ENCODE measurements around the gene ACP3. TPM values are rescaled to one million over a fixed set of nuclear protein-coding genes. Genes with fewer than 3 reads are reported as not detected.
"Not testable (repeated sequence)": the region's sequence is repeated elsewhere in the genome, so short reads cannot be mapped to it uniquely, and the experiment has no call there.

The ACP3 gene
- total RNA-seq, 1 experiment from 2014 or later: 0.71 TPM

DNA sequence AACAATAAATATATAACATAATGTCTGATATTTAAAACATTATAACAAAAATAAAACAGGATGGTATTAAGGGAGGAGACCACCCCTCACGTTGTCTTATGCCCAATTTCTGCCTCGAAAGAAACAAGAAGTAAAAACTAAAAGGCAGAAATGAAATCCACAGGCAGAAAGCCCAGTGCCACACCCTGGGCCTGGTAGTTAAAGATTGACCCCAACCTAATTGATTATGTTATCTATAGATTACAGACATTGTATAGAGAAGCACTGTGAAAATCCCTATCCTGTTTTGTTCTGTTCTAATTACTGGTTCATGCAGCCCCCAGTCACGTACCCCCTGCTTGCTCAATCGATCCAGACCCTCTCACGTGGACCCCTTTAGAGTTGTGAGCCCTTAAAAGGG lies 22.3 kb upstream of the ACP3 start:
- Histone ChIP-seq H3K79me2 (ENCODE audit: low read length) (no peaks in the 10 kb centered on the region), H3K36me3 (ENCODE audit: insufficient read depth, low read length) (no peaks in the 10 kb centered on the region), H3K4me1 (ENCODE audit: low read length) (no peaks in the 10 kb centered on the region), H3K4me3 (ENCODE audit: low read length) (no peak overlapping the region), H3K27ac (ENCODE audit: low read length) (no peak overlapping the region), H3K9me3 (ENCODE audit: low read length) (no peaks in the 10 kb centered on the region), H3K9ac (ENCODE audit: low read length) (no peak overlapping the region), H3K27me3 (ENCODE audit: low read length) (no peaks in the 10 kb centered on the region), H3K9me2 (replicated peaks; ENCODE audit: insufficient read depth, low read length) (no peaks in the 10 kb centered on the region), H3K4me2 (ENCODE audit: low read depth, low read length, poor library complexity, severe bottlenecking) (no peak overlapping the region), H4K20me1 (ENCODE audit: insufficient read depth, low read depth, low read length) (no peaks in the 10 kb centered on the region), H2AFZ (ENCODE audit: low read length) (no peak overlapping the region)
- DNase-seq: no peak

GRCh38 chr3:132303336-132304201 lies 13.6 kb upstream of the ACP3 start:
- not testable (repeated sequence) for H3K9ac ChIP-seq (ENCODE audit: low read length); H3K79me2 ChIP-seq (ENCODE audit: low read length); H2AFZ ChIP-seq (ENCODE audit: low read length); H3K36me3 ChIP-seq (ENCODE audit: insufficient read depth, low read length); H3K4me3 ChIP-seq (ENCODE audit: low read length); H3K27ac ChIP-seq (ENCODE audit: low read length); H4K20me1 ChIP-seq (ENCODE audit: insufficient read depth, low read depth, low read length); DNase-seq; H3K9me2 ChIP-seq (replicated peaks; ENCODE audit: insufficient read depth, low read length); H3K4me1 ChIP-seq (ENCODE audit: low read length); H3K27me3 ChIP-seq (ENCODE audit: low read length); H3K9me3 ChIP-seq (ENCODE audit: low read length); H3K4me2 ChIP-seq (ENCODE audit: low read depth, low read length, poor library complexity, severe bottlenecking)

- H3K36me3 ChIP-seq (ENCODE audit: insufficient read depth, low read length); H3K4me2 ChIP-seq (ENCODE audit: low read depth, low read length, poor library complexity, severe bottlenecking); H2AFZ ChIP-seq (ENCODE audit: low read length); H3K27me3 ChIP-seq (ENCODE audit: low read length); H3K9ac ChIP-seq (ENCODE audit: low read length); H3K9me2 ChIP-seq (replicated peaks; ENCODE audit: insufficient read depth, low read length); H4K20me1 ChIP-seq (ENCODE audit: insufficient read depth, low read depth, low read length); H3K4me1 ChIP-seq (ENCODE audit: low read length); H3K27ac ChIP-seq (ENCODE audit: low read length); DNase-seq; H3K9me3 ChIP-seq (ENCODE audit: low read length); H3K4me3 ChIP-seq (ENCODE audit: low read length); H3K79me2 ChIP-seq (ENCODE audit: low read length): not testable (repeated sequence)
Measured at GRCh38 chr3:132304351-132304750, 12.9 kb upstream of the ACP3 start.

- H3K36me3 ChIP-seq (ENCODE audit: insufficient read depth, low read length); H3K4me3 ChIP-seq (ENCODE audit: low read length); H3K4me1 ChIP-seq (ENCODE audit: low read length); H4K20me1 ChIP-seq (ENCODE audit: insufficient read depth, low read depth, low read length); H3K27me3 ChIP-seq (ENCODE audit: low read length); H3K9me2 ChIP-seq (replicated peaks; ENCODE audit: insufficient read depth, low read length); H3K4me2 ChIP-seq (ENCODE audit: low read depth, low read length, poor library complexity, severe bottlenecking); H3K9ac ChIP-seq (ENCODE audit: low read length); DNase-seq; H3K9me3 ChIP-seq (ENCODE audit: low read length); H3K27ac ChIP-seq (ENCODE audit: low read length); H2AFZ ChIP-seq (ENCODE audit: low read length); H3K79me2 ChIP-seq (ENCODE audit: low read length): not testable (repeated sequence)
Measured at GRCh38 chr3:132310057-132310456, 7.2 kb upstream of the ACP3 start.

- Histone ChIP-seq H3K9ac (ENCODE audit: low read length) (no peak overlapping the region), H4K20me1 (ENCODE audit: insufficient read depth, low read depth, low read length) (no peaks in the 10 kb centered on the region), H3K9me2 (replicated peaks; ENCODE audit: insufficient read depth, low read length) (no peaks in the 10 kb centered on the region), H2AFZ (ENCODE audit: low read length) (no peak overlapping the region), H3K4me2 (ENCODE audit: low read depth, low read length, poor library complexity, severe bottlenecking) (no peak overlapping the region), H3K4me3 (ENCODE audit: low read length) (no peak overlapping the region), H3K27ac (ENCODE audit: low read length) (no peak overlapping the region), H3K27me3 (ENCODE audit: low read length) (no peaks in the 10 kb centered on the region), H3K4me1 (ENCODE audit: low read length) (peaks cover 5% of the 10 kb centered on the region), H3K9me3 (ENCODE audit: low read length) (no peaks in the 10 kb centered on the region), H3K79me2 (ENCODE audit: low read length) (no peaks in the 10 kb centered on the region), H3K36me3 (ENCODE audit: insufficient read depth, low read length) (no peaks in the 10 kb centered on the region)
- DNase-seq: no peak
Measured at GRCh38 chr3:132311316-132311715, 5.9 kb upstream of the ACP3 start.

DNA sequence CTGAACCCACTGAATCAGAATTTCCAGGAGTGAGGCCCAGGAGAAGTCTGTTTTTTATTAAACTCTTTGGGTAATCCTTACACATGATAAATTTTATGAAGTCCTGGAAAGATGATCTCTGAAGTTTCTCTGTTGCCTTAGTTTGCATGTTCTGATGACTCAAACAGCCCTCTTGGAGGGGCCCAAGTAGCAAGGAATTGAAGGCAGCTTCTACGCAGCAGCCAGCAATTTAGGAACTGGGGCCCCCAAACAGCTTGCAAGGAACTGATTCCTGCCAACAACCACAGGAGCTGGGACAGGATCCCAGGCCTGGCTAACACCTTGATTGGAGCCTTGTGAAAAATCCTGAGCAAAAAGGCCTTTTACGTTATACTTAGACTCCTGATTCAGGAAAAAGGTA lies 5.4 kb upstream of the ACP3 start:
- H3K27me3 ChIP-seq (ENCODE audit: low read length): no peaks in the 10 kb centered on the region
- no peaks in the 10 kb centered on the region for H3K79me2 ChIP-seq (ENCODE audit: low read length)
- no peak overlapping the region for H3K9ac ChIP-seq (ENCODE audit: low read length)
- no peaks in the 10 kb centered on the region for H4K20me1 ChIP-seq (ENCODE audit: insufficient read depth, low read depth, low read length)
- H3K4me1 ChIP-seq (ENCODE audit: low read length): peaks cover 5% of the 10 kb centered on the region
- no peak for DNase-seq
- no peaks in the 10 kb centered on the region for H3K36me3 ChIP-seq (ENCODE audit: insufficient read depth, low read length)
- H3K9me2 ChIP-seq (replicated peaks; ENCODE audit: insufficient read depth, low read length): no peaks in the 10 kb centered on the region
- no peak overlapping the region for H3K4me3 ChIP-seq (ENCODE audit: low read length)
- no peaks in the 10 kb centered on the region for H3K9me3 ChIP-seq (ENCODE audit: low read length)
- H2AFZ ChIP-seq (ENCODE audit: low read length): no peak overlapping the region
- no peak overlapping the region for H3K4me2 ChIP-seq (ENCODE audit: low read depth, low read length, poor library complexity, severe bottlenecking)
- H3K27ac ChIP-seq (ENCODE audit: low read length): no peak overlapping the region

GRCh38 chr3:132315851-132316250 lies 1.4 kb upstream of the ACP3 start:
- Histone ChIP-seq H3K9me3 (ENCODE audit: low read length) (no peaks in the 10 kb centered on the region), H3K9me2 (replicated peaks; ENCODE audit: insufficient read depth, low read length) (no peaks in the 10 kb centered on the region), H3K36me3 (ENCODE audit: insufficient read depth, low read length) (no peaks in the 10 kb centered on the region), H2AFZ (ENCODE audit: low read length) (no peak overlapping the region), H3K4me3 (ENCODE audit: low read length) (no peak overlapping the region), H4K20me1 (ENCODE audit: insufficient read depth, low read depth, low read length) (no peaks in the 10 kb centered on the region), H3K4me2 (ENCODE audit: low read depth, low read length, poor library complexity, severe bottlenecking) (no peak overlapping the region), H3K79me2 (ENCODE audit: low read length) (no peaks in the 10 kb centered on the region), H3K27ac (ENCODE audit: low read length) (no peak overlapping the region), H3K27me3 (ENCODE audit: low read length) (no peaks in the 10 kb centered on the region), H3K9ac (ENCODE audit: low read length) (no peak overlapping the region), H3K4me1 (ENCODE audit: low read length) (peaks cover 16% of the 10 kb centered on the region)
- no peak for DNase-seq

DNA sequence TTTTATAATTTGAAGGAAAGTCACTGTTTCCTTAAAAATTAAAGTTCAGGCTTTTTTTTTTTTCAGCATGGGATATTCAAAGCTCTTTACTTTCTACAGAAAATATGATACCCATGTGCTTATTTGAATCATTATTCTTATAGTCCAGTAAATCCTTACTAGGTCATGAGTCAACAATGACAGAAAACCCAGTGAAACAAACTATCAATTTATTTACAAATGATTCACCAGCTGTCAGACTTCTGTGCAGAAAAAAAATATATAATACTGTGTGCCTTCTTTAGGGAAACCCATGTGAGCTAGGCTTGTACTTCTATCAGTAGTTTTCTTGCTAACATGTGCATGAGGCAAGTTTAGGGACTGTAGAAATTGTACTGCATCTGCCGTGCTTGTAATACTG lies 1.2 kb downstream of the ACP3 start:
- Histone ChIP-seq H3K27me3 (ENCODE audit: low read length) (no peaks in the 10 kb centered on the region), H3K79me2 (ENCODE audit: low read length) (no peaks in the 10 kb centered on the region), H2AFZ (ENCODE audit: low read length) (no peak overlapping the region), H3K9me3 (ENCODE audit: low read length) (no peaks in the 10 kb centered on the region), H3K4me3 (ENCODE audit: low read length) (no peak overlapping the region), H3K36me3 (ENCODE audit: insufficient read depth, low read length) (no peaks in the 10 kb centered on the region), H3K27ac (ENCODE audit: low read length) (no peak overlapping the region), H3K4me1 (ENCODE audit: low read length) (peaks cover 16% of the 10 kb centered on the region), H3K9ac (ENCODE audit: low read length) (no peak overlapping the region), H4K20me1 (ENCODE audit: insufficient read depth, low read depth, low read length) (no peaks in the 10 kb centered on the region), H3K4me2 (ENCODE audit: low read depth, low read length, poor library complexity, severe bottlenecking) (no peak overlapping the region), H3K9me2 (replicated peaks; ENCODE audit: insufficient read depth, low read length) (no peaks in the 10 kb centered on the region)
- no peak for DNase-seq

Measured in Karpas-422 (cell line).